Mucosa of descending colon (tissue), 3 donors: ENCODE measurements around the gene RARG. TPM values are rescaled to one million over a fixed set of nuclear protein-coding genes. Genes with fewer than 3 reads are reported as not detected.

Experiments used
- ATAC-seq: fragments of 200-7000 bp; cut with Tn5 transposase; one replicate; pipeline ENCODE4 v1.9.1; 2020; ENCODE audit warnings: mild to moderate bottlenecking, moderate library complexity
- DNase-seq, 3 donors: peaks; one replicate each; pipeline ENCODE4 v3.0.0-alpha.2; 2020
- H3K36me3 ChIP-seq: fragments of 200-600 bp; one replicate; pipeline ENCODE4 v1.8.0; 2021; ENCODE audit warnings: low read depth, mild to moderate bottlenecking
- H3K4me1 ChIP-seq: fragments of 200-600 bp; one replicate; pipeline ENCODE4 v1.8.0; 2021; ENCODE audit warnings: low read depth, mild to moderate bottlenecking
- H3K4me3 ChIP-seq: fragments of 200-600 bp; one replicate; pipeline ENCODE4 v1.8.0; 2021; ENCODE audit warnings: mild to moderate bottlenecking
- H3K9me3 ChIP-seq: fragments of 200-600 bp; one replicate; pipeline ENCODE4 v1.8.0; 2021; ENCODE audit warnings: mild to moderate bottlenecking
- CTCF ChIP-seq: fragments of 200-600 bp; IDR thresholded peaks from one replicate; pipeline ENCODE4 v1.8.0; 2022; ENCODE audit warnings: antibody characterized with exemption, mild to moderate bottlenecking
- intact Hi-C, 2 donors: fragments of 100-400 bp; cut with DNase I in 1 of 2; cut with micrococcal nuclease in 1 of 2; formaldehyde crosslinking; loops; one replicate each; pipeline versions ENCODE4 v1.11.0 to v1.11.1; 2022; cut with DNase I, micrococcal nuclease
- total RNA-seq, 3 donors: library from RNA; stranded (reverse); fragmentation: NEBNext Ultra II Directional in 2 of 3; extraction: Animal tissue kit (Norgen Biotek cat#: 25700) in 2 of 3; gene quantifications; one replicate each; pipeline versions ENCODE4 v1.2.1 to v1.2.4, GENCODE V29; 2021 to 2023
- donor health status: DM: no; HTN: no; CAD: no; lungs with moderate emphysema.
- donor health status: DM: no; HTN: no; CAD: no.
- donor health status: DM: no; HTN: yes; CAD: no.

The RARG gene
- total RNA-seq, 3 donors from 2014 or later = 10.7 to 35.3 (median 16.9) TPM

- intact Hi-C loops = no loop called here
- H3K36me3 ChIP-seq = no peaks in the 10 kb centered on the region
- ATAC-seq (no peak), DNase-seq (no peak)
- no peaks in the 10 kb centered on the region for H3K4me1 ChIP-seq
- no peaks in the 10 kb centered on the region for H3K9me3 ChIP-seq
- no peak overlapping the region for H3K4me3 ChIP-seq
- no peak for TF ChIP-seq CTCF
Measured at GRCh38 chr12:53239643-53240258, 7.7 kb upstream of the RARG start.

- no peak for ATAC-seq
- intact Hi-C loops = no loop called here
- H3K9me3 ChIP-seq = no peaks in the 10 kb centered on the region
- peaks cover 22% of the 10 kb centered on the region for H3K4me1 ChIP-seq
- no peak for TF ChIP-seq CTCF
- DNase-seq = no peak
- no peak overlapping the region for H3K4me3 ChIP-seq
- no peaks in the 10 kb centered on the region for H3K36me3 ChIP-seq
Measured at GRCh38 chr12:53236443-53237111, 4.6 kb upstream of the RARG start.

- H3K36me3 ChIP-seq = no peaks in the 10 kb centered on the region
- no peak for ATAC-seq
Measured at GRCh38 chr12:53235742-53236442, 3.9 kb upstream of the RARG start.

GRCh38 chr12:53235164-53235563, 3.2 kb upstream of the RARG start:
- no peak overlapping the region for H3K4me3 ChIP-seq
- intact Hi-C loops = no loop called here
- DNase-seq = no peak
- TF ChIP-seq CTCF = no peak
- H3K36me3 ChIP-seq = no peaks in the 10 kb centered on the region
- no peaks in the 10 kb centered on the region for H3K9me3 ChIP-seq
- peaks cover 32% of the 10 kb centered on the region for H3K4me1 ChIP-seq
- no peak for ATAC-seq

More at GRCh38 chr12:53235742-53236442, 3.9 kb upstream of the RARG start:
- no peak for TF ChIP-seq CTCF
- peaks cover 29% of the 10 kb centered on the region for H3K4me1 ChIP-seq
- no peak for DNase-seq
- H3K4me3 ChIP-seq = no peak overlapping the region
- H3K9me3 ChIP-seq = no peaks in the 10 kb centered on the region
- intact Hi-C loops = no loop called here

GRCh38 chr12:53234271-53234914, 2.4 kb upstream of the RARG start:
- no peak for TF ChIP-seq CTCF
- no peak for ATAC-seq
- Histone ChIP-seq H3K36me3 (no peaks in the 10 kb centered on the region), H3K4me1 (peaks cover 32% of the 10 kb centered on the region), H3K9me3 (no peaks in the 10 kb centered on the region), H3K4me3 (no peak overlapping the region)
- DNase-seq = peak in 2 of 3 donors; percentile 54 to 59
- intact Hi-C loops = no loop called here
